ENCODE results near the gene NTF3. TPM values are rescaled to one million over a fixed set of nuclear protein-coding genes. Genes with fewer than 3 reads are reported as not detected.
A peak's percentile ranks its signal among the peaks of the same experiment; 100 is the strongest.

The NTF3 gene
- total RNA-seq, 1 donor: not detected

DNA sequence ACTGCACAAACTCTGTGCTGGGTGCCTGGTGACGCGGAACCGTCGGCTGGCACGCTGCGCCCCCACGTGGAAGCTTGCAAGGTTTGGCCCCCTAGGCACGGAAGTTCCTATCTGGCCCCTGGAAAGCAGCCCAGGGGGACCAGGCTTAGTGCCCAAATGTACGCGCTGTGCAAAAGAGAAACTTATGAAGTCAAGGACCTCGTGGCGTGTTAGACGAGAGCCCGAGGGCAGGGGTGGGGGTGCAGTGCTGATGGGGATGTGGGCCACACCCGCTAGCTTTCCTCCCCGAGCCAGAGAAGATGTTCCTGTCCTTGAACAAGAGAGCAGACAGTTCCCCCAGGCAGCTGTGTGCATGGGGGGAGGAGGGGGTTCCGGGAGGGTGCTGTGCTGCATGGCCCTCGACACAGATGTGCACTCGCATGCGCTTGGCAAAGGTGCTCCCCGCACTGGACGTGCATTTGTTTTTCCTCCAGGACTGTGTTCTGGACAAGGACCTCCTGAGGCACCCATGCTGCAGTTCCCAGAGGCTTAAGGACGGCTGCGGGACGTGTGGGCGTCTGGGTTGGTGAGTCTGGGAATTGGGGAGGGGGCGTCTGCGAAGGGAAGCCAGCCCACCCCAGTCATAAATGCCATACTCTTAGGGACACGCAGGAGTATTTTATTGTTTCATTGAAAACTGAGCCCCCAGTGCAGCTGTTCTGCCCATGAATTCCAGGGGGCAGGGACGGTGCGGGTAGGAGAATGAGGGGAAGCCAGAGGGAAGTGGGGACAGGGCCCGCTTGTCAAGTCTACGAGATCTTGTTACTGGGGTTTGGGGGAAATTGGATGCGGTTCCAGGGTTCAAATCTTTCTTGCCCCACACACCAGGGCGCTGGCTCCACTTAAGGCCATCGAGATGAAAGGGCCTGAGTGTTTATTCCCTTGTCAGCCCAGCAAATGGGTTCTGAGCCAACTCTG lies 80.0 kb downstream of the NTF3 start:
- H3K4me3 ChIP-seq (ENCODE audit: low read depth, low read length): no peak overlapping the region
- peak; percentile 5 for DNase-seq (ENCODE audit: low read depth)

GRCh38 chr12:5512601-5512970 lies 80.7 kb downstream of the NTF3 start:
- no peak overlapping the region for H3K4me3 ChIP-seq (ENCODE audit: low read depth, low read length)
- TF ChIP-seq, protein P1, sequence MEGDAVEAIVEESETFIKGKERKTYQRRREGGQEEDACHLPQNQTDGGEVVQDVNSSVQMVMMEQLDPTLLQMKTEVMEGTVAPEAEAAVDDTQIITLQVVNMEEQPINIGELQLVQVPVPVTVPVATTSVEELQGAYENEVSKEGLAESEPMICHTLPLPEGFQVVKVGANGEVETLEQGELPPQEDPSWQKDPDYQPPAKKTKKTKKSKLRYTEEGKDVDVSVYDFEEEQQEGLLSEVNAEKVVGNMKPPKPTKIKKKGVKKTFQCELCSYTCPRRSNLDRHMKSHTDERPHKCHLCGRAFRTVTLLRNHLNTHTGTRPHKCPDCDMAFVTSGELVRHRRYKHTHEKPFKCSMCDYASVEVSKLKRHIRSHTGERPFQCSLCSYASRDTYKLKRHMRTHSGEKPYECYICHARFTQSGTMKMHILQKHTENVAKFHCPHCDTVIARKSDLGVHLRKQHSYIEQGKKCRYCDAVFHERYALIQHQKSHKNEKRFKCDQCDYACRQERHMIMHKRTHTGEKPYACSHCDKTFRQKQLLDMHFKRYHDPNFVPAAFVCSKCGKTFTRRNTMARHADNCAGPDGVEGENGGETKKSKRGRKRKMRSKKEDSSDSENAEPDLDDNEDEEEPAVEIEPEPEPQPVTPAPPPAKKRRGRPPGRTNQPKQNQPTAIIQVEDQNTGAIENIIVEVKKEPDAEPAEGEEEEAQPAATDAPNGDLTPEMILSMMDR (IDR thresholded peaks at IDR 0.05; ENCODE audit: insufficient read depth, low read length): no peak
- no peak for DNase-seq (ENCODE audit: low read depth)

More for the DNA sequence above, 80.0 kb downstream of the NTF3 start:
- TF ChIP-seq, protein P1 (IDR thresholded peaks at IDR 0.05; ENCODE audit: insufficient read depth, low read length): peak; percentile 17

DNA sequence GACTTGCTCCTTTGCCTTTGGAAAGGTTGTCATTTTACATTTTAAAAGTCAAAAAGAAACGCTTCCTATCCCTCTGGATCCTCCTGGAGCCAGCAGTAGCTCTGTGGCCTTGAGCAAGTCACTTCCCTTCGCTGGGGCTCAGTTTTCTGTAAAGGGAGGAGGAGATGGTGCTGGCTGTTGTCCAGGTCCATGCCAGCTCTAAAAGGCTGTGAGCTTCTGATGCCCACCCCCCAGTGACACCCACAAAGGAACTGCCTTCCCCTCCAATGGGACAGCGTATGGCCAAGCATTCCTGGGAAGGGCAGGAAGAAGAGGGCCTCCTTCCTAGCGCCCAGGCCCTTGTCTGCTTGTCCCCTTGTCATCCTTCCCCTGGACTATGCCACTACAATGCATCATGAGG lies 81.5 kb downstream of the NTF3 start:
- TF ChIP-seq, protein P1 (IDR thresholded peaks at IDR 0.05; ENCODE audit: insufficient read depth, low read length): no peak
- no peak for DNase-seq (ENCODE audit: low read depth)
- no peak overlapping the region for H3K4me3 ChIP-seq (ENCODE audit: low read depth, low read length)

DNA sequence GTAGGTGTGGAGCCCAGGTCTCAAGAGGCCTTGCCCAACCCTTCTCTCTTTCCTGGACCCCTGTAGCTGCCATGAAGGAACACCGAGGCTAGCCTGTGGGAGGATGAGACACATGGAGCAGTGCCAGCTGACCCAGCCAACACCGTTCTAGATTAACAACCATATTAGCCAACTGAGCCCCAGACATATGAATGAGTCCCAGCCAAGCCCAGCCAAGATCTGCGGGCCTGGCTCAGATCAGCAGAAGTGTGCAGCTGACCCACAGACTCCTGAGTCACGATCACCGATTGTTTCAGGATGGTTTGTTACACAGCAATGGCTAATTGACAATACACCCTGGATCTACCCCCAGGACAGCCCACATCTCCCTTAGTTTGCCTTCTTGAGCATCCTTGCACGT lies 82.1 kb downstream of the NTF3 start:
- DNase-seq (ENCODE audit: low read depth): no peak
- TF ChIP-seq, protein P1 (IDR thresholded peaks at IDR 0.05; ENCODE audit: insufficient read depth, low read length): no peak
- H3K4me3 ChIP-seq (ENCODE audit: low read depth, low read length): no peak overlapping the region

DNA sequence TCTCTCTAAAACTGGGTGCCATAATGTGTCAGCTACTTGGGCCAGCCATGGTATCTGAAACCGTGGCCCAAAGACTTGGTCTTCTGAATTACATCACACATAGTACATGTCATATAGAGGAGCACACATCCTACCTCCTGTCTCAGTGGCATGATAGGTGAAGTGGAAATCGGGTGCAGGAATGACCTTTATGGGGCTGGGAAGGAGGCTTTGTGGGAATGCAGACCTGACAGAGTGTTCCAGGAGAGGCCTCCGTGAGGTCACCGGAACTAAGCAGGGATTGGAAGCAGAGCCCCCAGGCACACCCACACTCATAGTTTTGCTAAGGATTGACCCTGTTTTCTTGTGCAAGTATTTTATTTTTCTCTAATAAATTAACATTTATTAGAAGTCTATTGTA lies 82.6 kb downstream of the NTF3 start:
- H3K4me3 ChIP-seq (ENCODE audit: low read depth, low read length): no peak overlapping the region
- TF ChIP-seq, protein P1 (IDR thresholded peaks at IDR 0.05; ENCODE audit: insufficient read depth, low read length): no peak
- no peak for DNase-seq (ENCODE audit: low read depth)

- no peak for DNase-seq (ENCODE audit: low read depth)
- no peak overlapping the region for H3K4me3 ChIP-seq (ENCODE audit: low read depth, low read length)
- TF ChIP-seq, protein P1 (IDR thresholded peaks at IDR 0.05; ENCODE audit: insufficient read depth, low read length): no peak
Measured at GRCh38 chr12:5515458-5515857, 83.5 kb downstream of the NTF3 start.
